Right renal cortex interstitium (tissue), 3 donors: Measurements from ENCODE around the gene SHISA9. TPM values are rescaled to one million over a fixed set of nuclear protein-coding genes. Genes with fewer than 3 reads are reported as not detected.

Experiments used
- DNase-seq, 3 donors: peaks; one replicate each; pipeline ENCODE4 v3.0.0-alpha.2; 2013; ENCODE audit warnings: low read depth in 3 of 3, low spot score in 2 of 3
- polyA plus RNA-seq, 3 donors: library from polyadenylated mRNA; unstranded; fragments of 120-200 nt; gene quantifications; one replicate each; pipeline ENCODE4 v1.2.1, GENCODE V29; 2013; ENCODE audit not compliant: insufficient read length in 3 of 3

Gene SHISA9
- polyA plus RNA-seq, 3 donors, result 3.5 to 5.4 (median 4.6) TPM

- no peak for DNase-seq
Observed at GRCh38 chr16:13063457-13063856, 162.1 kb downstream of the SHISA9 start.

GRCh38 chr16:13064821-13065220 is 163.4 kb downstream of the SHISA9 start:
- DNase-seq, result no peak

DNA sequence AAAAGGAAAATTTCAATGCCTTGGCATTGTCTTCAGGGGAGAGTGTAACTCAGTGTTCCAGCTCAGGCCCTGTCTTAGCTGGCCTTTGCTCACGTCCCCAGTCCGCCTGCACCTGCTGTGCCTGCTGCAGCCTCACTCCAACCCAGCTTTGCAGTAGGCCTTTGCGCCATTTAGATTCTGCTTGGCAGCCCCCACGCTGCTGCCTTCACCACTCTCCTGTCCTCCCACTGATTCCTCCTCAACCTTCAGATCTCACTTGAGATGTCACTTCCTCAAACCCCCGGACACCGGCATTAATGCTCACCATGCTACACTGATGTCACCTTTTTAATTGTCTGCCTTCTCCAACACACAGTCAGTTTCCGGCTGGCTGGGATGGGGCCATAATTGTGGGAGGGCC is 166.2 kb downstream of the SHISA9 start:
- no peak for DNase-seq

DNA sequence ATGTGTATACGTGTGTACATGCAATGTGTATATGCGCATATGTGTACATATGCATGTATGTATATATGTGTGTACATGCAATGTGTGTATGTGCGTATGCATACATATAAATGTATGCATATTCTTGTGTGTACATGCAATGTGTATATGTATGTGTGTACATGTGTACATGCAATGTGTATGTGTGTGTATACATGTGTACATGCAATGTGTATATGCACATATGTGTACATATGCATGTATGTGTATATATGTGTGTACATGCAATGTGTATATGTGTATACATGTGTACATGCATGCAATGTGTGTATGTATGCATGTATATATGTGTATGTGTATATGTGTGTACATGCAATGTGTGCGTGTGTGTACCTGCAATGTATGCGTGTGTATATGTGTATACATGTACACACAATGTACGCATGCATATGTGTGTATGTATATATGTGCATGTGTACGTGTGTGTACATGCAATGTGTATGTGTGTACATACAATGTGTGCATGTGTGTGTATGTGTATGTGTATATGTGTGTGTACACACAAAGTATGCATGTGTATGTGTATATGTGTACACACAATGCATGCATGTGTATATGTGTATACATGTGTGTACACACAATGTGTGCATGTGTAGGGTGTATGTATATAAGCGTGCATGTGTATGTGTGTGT is 167.7 kb downstream of the SHISA9 start:
- no peak for DNase-seq

- no peak for DNase-seq
Observed at GRCh38 chr16:13070268-13070667, 168.9 kb downstream of the SHISA9 start.

GRCh38 chr16:13076878-13077277 is 175.5 kb downstream of the SHISA9 start:
- DNase-seq, result no peak

DNA sequence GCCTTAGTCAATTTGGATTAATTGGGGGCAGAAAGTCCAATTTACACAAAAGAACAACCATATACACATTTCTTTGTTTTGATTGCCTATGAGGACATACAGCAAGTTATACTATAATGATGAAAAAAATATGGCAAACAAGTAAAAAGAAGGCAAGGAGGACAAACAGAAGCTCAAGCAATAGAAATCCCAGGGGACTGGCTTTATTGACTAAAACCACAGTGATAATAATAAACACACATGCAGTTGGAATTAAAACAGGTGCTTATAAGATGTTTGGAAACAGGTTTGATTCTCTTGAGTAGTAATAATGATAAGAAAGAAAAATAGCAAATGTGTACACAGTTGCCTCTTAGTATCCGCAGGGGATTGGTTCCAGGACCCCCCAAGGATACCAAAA is 176.4 kb downstream of the SHISA9 start:
- no peak for DNase-seq

DNA sequence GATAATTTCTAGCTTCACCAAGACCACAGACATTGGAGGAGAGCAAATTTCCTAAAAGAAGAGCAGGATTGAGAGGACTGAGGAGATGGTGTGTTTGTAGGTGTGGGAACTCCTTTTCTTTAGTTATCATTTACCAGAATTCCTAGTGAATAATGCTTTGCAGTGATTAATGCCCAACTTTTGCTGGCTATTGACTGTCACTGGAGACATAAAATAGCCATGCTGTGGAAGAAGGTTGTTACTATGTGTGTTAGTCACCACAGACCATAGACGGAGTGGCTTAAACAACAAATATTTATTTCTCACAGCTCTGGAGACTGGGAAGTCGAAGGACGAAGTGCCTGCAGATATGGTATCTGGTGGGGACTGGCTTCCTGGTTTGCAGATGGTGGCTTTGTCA is 179.1 kb downstream of the SHISA9 start:
- DNase-seq, result no peak

GRCh38 chr16:13081825-13082331 is 180.5 kb downstream of the SHISA9 start:
- DNase-seq, result no peak

- no peak for DNase-seq
Observed at GRCh38 chr16:13083681-13084080, 182.3 kb downstream of the SHISA9 start.

GRCh38 chr16:13084331-13084730 is 182.9 kb downstream of the SHISA9 start:
- DNase-seq, result no peak

DNA sequence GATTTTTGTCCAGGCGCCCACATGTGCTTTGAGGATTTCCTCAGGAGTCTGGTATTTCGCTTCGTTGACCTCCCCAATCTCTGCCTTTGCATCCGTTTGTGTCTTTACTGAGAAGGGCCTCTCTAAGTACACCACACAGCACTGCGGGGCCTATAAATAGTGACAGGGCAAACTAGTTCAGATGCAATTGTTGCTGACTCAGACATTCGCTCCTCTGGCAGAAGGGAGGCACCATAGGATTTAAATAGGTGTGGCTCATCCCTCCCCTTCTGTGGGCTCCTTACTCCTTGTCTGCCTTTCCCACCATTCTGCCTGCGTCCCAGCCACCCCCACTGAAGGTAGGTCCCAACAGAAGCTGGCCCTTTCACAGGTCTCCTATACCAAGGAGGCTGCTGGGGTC is 192.3 kb downstream of the SHISA9 start:
- DNase-seq, result no peak

GRCh38 chr16:13095061-13095460 is 193.7 kb downstream of the SHISA9 start:
- no peak for DNase-seq

- no peak for DNase-seq
Observed at GRCh38 chr16:13098536-13098935, 197.1 kb downstream of the SHISA9 start.

DNA sequence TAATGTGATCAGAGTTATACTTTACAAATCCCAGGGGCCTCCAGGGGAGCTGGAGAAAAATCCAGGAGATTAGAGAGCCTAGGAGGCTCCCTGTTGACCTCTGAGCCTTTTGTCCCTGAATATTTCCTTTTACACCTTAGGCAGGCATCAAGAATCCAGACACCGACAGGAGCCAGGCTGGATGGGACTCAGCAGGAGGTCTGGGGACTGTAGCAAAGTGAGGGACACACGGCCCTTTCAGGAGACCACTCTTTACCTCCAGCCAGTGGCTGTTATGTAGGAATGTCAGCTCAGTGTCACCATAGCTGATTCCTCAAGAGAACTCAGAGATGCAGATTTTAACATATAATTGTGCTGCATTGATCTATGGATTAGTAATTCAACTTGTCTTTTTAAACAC is 198.4 kb downstream of the SHISA9 start:
- DNase-seq, result no peak

DNA sequence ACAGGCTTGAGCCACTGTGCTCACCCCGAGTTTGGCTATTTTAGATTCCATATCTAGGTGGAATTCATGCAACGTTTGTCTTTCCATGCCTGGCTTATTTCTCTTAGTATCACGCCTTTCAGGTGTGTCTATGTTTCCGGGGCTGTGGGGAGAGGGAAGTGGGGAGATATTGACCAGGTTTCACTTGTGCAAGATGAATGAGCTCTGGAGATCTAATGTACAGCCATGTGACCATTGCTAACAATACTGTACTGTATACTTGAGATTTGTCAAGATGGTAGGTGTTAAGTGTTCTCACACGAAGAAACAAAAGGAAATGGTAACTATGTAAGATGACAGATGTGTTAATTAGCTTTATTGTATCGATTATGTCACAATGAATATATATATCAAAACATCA is 199.6 kb downstream of the SHISA9 start:
- no peak for DNase-seq

DNA sequence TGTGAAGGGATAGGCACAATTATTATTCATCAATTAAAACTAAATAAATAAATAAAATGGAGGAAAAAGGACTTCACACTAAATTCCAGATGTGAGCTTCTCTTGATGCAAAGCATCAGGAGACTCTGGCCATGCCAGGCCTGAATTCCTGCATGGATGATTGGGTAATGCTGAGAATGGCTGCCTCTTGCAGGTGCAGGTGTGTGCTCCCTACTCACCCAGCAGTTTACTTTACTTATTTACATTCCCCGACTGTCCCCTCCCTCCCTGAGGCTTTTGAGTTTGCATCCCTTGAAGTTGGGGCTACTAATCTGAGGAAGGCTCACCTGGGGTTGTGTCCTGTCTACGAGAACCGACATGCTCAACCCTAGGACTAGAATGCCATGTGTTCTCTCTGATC is 200.4 kb downstream of the SHISA9 start:
- no peak for DNase-seq

- DNase-seq, result no peak
Observed at GRCh38 chr16:13102401-13102800, 201.0 kb downstream of the SHISA9 start.

DNA sequence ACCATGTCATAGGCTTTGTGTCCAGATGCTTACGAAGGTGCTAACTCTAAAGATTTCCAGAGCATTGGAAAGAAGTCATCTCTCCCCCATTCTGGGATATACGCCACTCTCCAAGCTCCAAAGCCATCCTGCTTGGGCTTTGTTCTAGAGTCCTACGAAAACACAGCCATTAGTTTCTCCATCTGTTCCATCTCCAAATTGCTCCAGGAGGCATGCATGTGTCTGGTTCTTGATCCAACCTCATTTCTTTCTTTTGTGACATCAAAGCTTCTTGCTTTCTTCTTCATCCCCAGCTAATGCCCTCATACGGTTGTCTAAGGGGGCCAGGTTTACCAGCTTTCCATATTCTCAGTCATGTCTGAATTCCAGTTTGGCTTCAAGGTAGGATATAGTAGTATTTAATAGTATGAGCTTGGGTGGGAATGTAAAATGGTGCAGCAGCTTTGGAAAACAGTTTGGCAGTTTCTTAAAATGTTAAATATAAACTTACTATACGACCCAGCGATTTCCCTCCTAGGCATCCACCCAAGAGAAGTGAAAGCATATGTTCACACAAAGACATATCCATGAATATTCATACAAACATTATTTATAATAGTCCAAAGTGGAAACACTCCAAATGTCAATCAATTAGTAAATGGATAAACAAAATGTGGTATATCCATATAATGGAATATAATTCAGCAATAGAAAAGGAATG is 202.6 kb downstream of the SHISA9 start:
- no peak for DNase-seq

DNA sequence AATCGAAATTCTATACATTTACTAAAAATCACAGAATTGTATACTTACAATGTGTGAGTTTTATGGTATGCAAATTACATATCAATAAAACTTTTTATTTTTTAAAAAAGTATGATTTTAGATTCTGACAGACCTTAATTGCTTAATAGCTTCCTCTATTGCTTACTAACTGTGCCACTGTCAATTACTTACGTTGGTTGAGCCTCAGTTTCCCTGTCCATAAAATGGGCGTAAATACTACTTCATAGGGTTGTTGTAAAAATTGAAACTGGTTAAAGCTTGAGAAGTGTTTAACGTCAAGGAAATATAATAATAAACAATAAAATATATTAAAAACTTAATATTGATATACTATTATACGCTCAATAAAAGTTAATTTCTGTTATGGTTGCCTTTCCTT is 203.4 kb downstream of the SHISA9 start:
- no peak for DNase-seq

GRCh38 chr16:13105427-13105826 is 204.0 kb downstream of the SHISA9 start:
- DNase-seq, result no peak

- DNase-seq, result no peak
Observed at GRCh38 chr16:13106464-13106863, 205.1 kb downstream of the SHISA9 start.
